NCI-H2081 (cell line): ENCODE results near the gene RCBTB1.
"Not testable (repeated sequence)": the region's sequence is repeated elsewhere in the genome, so short reads cannot be mapped to it uniquely, and the experiment has no call there.

Source experiments
- DNase-seq, 2 experiments: peaks; one replicate each; lab custom pipeline; 2025; lab: John Stamatoyannopoulos, UW

Gene RCBTB1

GRCh38 chr13:49512578-49512977 is 72.8 kb downstream of the RCBTB1 start:
- no peak for DNase-seq

GRCh38 chr13:49503951-49504350 is 81.4 kb downstream of the RCBTB1 start:
- DNase-seq = no peak

GRCh38 chr13:49502954-49503353 is 82.4 kb downstream of the RCBTB1 start:
- no peak for DNase-seq

GRCh38 chr13:49499889-49500660 is 85.3 kb downstream of the RCBTB1 start:
- no peak for DNase-seq

GRCh38 chr13:49498206-49498605 is 87.2 kb downstream of the RCBTB1 start:
- DNase-seq = no peak

- no peak for DNase-seq
Observed at GRCh38 chr13:49497272-49497671, 88.1 kb downstream of the RCBTB1 start.

GRCh38 chr13:49496837-49497236 is 88.5 kb downstream of the RCBTB1 start:
- not testable (repeated sequence) for DNase-seq

- peak in 1 of 2 experiments; percentile 12 for DNase-seq
Observed at GRCh38 chr13:49495783-49496762, 89.3 kb downstream of the RCBTB1 start, which contains the start of gene PHF11. TSS of gene PHF11 (plus strand) at chr13:49495953. CDS start at chr13:49496002, 49 bp downstream.

- DNase-seq = no peak
Observed at GRCh38 chr13:49494645-49495044, 90.7 kb downstream of the RCBTB1 start.

- DNase-seq = no peak
Observed at GRCh38 chr13:49488563-49488962, 96.8 kb downstream of the RCBTB1 start.
